Neural cell (in vitro differentiated cells): ENCODE measurements around the gene RARG. TPM values are rescaled to one million over a fixed set of nuclear protein-coding genes. Genes with fewer than 3 reads are reported as not detected.

Experiments used
- H2AFZ ChIP-seq: fragments of 200-600, 300-800 bp; sonication (generic), shearing (Covaris generic); 2 replicates; pipeline ENCODE4 v1.6.0; 2014; ENCODE audit warnings: low read depth, mild to moderate bottlenecking, antibody characterized with exemption, low read length, moderate library complexity
- H3F3A ChIP-seq: fragments of 200-600 bp; shearing (Covaris generic); 2 replicates; pipeline ENCODE4 v1.6.1; 2016; ENCODE audit warnings: mild to moderate bottlenecking, moderate library complexity, mixed read lengths, antibody characterized with exemption, low read length; ENCODE audit not compliant: insufficient read depth, poor library complexity, severe bottlenecking
- H3K27ac ChIP-seq: fragments of 200-600, 300-800 bp; sonication (generic), shearing (Covaris generic); 2 replicates; pipeline ENCODE4 v1.5.1; 2014; ENCODE audit warnings: mild to moderate bottlenecking, low read length, moderate library complexity
- H3K27me3 ChIP-seq: fragments of 300-800, 200-600 bp; sonication (generic), shearing (Covaris generic); 2 replicates; pipeline ENCODE4 v1.6.0; 2014; ENCODE audit warnings: mild to moderate bottlenecking, low read depth, low read length, moderate library complexity; ENCODE audit not compliant: insufficient read depth
- H3K36me3 ChIP-seq: fragments of 300-800, 200-600 bp; sonication (generic), shearing (Covaris generic); 2 replicates; pipeline ENCODE4 v1.5.1; 2014; ENCODE audit warnings: mild to moderate bottlenecking, antibody characterized with exemption, low read length, moderate library complexity; ENCODE audit not compliant: insufficient read depth
- H3K4me2 ChIP-seq: fragments of 300-800, 200-600 bp; sonication (generic), shearing (Covaris generic); 2 replicates; pipeline ENCODE4 v1.6.0; 2014; ENCODE audit warnings: mild to moderate bottlenecking, low read length
- H3K4me3 ChIP-seq: fragments of 300-800, 200-600 bp; sonication (generic), shearing (Covaris generic); 2 replicates; pipeline ENCODE4 v1.5.1; 2014; ENCODE audit warnings: mild to moderate bottlenecking, low read length, moderate library complexity
- H3K79me2 ChIP-seq: fragments of 200-600 bp; shearing (Covaris generic); replicated peaks from 2 replicates; pipeline ENCODE4 v1.6.0; 2014; ENCODE audit warnings: mild to moderate bottlenecking, low read length, moderate library complexity; ENCODE audit not compliant: insufficient read depth
- H3K9ac ChIP-seq: fragments of 300-800, 200-600 bp; sonication (generic), shearing (Covaris generic); 2 replicates; pipeline ENCODE4 v1.6.1; 2016; ENCODE audit warnings: mild to moderate bottlenecking, low read length, mixed read lengths
- H3K9me2 ChIP-seq: fragments of 200-600 bp; shearing (Covaris generic); 2 replicates; pipeline ENCODE4 v1.6.1; 2016; ENCODE audit warnings: mild to moderate bottlenecking, low read length, mixed read lengths; ENCODE audit not compliant: insufficient read depth
- H3K9me3 ChIP-seq: fragments of 200-600, 300-800 bp; sonication (generic), shearing (Covaris generic); 2 replicates; pipeline ENCODE4 v1.6.1; 2016; ENCODE audit warnings: mild to moderate bottlenecking, mixed run types, low read length, moderate library complexity, mixed read lengths
- H4K20me1 ChIP-seq: fragments of 200-600 bp; shearing (Covaris generic); 2 replicates; pipeline ENCODE4 v1.6.1; 2016; ENCODE audit warnings: mild to moderate bottlenecking, mixed run types; ENCODE audit not compliant: insufficient read depth
- CTCF ChIP-seq: fragments of 450-650 bp; IDR thresholded peaks from 2 replicates; pipeline ENCODE4 v1.5.1; 2014; ENCODE audit warnings: antibody characterized with exemption, mild to moderate bottlenecking, moderate library complexity; ENCODE audit not compliant: poor library complexity, severe bottlenecking
- EZH2 ChIP-seq: fragments of 200-600, 300-800 bp; shearing (Covaris generic), sonication (generic); IDR thresholded peaks from 2 replicates; pipeline ENCODE4 v1.6.1; 2014; ENCODE audit warnings: antibody characterized with exemption, low read length, borderline replicate concordance, mild to moderate bottlenecking; ENCODE audit not compliant: insufficient read depth, poor library complexity, severe bottlenecking
- REST ChIP-seq: IDR thresholded peaks from 2 replicates; pipeline ENCODE4 v1.6.1; 2012; ENCODE audit warnings: borderline replicate concordance
- SMC3 ChIP-seq: fragments of 450-650 bp; conservative IDR thresholded peaks from 2 replicates; pipeline ENCODE4 v1.6.1; 2014; ENCODE audit warnings: antibody characterized with exemption, mild to moderate bottlenecking, moderate library complexity; ENCODE audit not compliant: poor library complexity
- TAF1 ChIP-seq: IDR thresholded peaks from 2 replicates; pipeline ENCODE4 v1.6.1; 2012; ENCODE audit warnings: low read depth
- polyA plus RNA-seq: library from polyadenylated mRNA; depleted of rRNA; stranded (reverse); fragments of >200 nt; gene quantifications from 2 replicates; pipeline ENCODE4 v1.2.3, GENCODE V29; 2014

Gene RARG
- polyA plus RNA-seq, 1 donor from 2014 or later, result 0.61 TPM

GRCh38 chr12:53190108-53190729 lies 41.8 kb downstream of the RARG start:
- H2AFZ ChIP-seq, result no peak overlapping the region
- H3K9me2 ChIP-seq, result no peaks in the 10 kb centered on the region
- H3K4me3 ChIP-seq, result no peak overlapping the region
- peaks cover 2% of the 10 kb centered on the region for H3K79me2 ChIP-seq
- no peaks in the 10 kb centered on the region for H3K27me3 ChIP-seq
- H3K4me2 ChIP-seq, result no peak overlapping the region
- no peaks in the 10 kb centered on the region for H4K20me1 ChIP-seq
- H3F3A ChIP-seq, result no peaks in the 10 kb centered on the region
- peaks cover 16% of the 10 kb centered on the region for H3K36me3 ChIP-seq
- no peak overlapping the region for H3K9ac ChIP-seq
- TF ChIP-seq EZH2, result no peak
- no peak for TF ChIP-seq TAF1
- peak; percentile 46 for TF ChIP-seq CTCF
- TF ChIP-seq SMC3, result peak; percentile 33
- no peaks in the 10 kb centered on the region for H3K9me3 ChIP-seq
- no peak overlapping the region for H3K27ac ChIP-seq

- Histone ChIP-seq H3K9me2 (no peaks in the 10 kb centered on the region), H3K27me3 (no peaks in the 10 kb centered on the region), H3K9ac (no peak overlapping the region), H3K27ac (no peak overlapping the region), H3F3A (no peaks in the 10 kb centered on the region), H3K36me3 (peaks cover 16% of the 10 kb centered on the region), H2AFZ (no peak overlapping the region), H4K20me1 (no peaks in the 10 kb centered on the region), H3K9me3 (no peaks in the 10 kb centered on the region), H3K4me2 (no peak overlapping the region), H3K4me3 (no peak overlapping the region), H3K79me2 (peaks cover 22% of the 10 kb centered on the region)
- no peak for TF ChIP-seq TAF1
- TF ChIP-seq REST, result no peak
- no peak for TF ChIP-seq CTCF
- TF ChIP-seq SMC3, result no peak
- no peak for TF ChIP-seq EZH2
Observed at GRCh38 chr12:53187145-53187899, 44.7 kb downstream of the RARG start.
